GM12878 (cell line): ENCODE measurements around the gene NIN. TPM values are rescaled to one million over a fixed set of nuclear protein-coding genes. Genes with fewer than 3 reads are reported as not detected.

Experiments
- ATAC-seq: fragments of 200-7000 bp; cut with Tn5 transposase; 3 replicates; pipeline ENCODE4 v1.9.1; 2020; ENCODE audit warnings: mild to moderate bottlenecking, moderate library complexity
- BruUV-seq: library from RNA; stranded (reverse); fragments of 400-500 nt; replicated peaks from 2 replicates; lab custom pipeline; 2021; lab: Mats Ljungman, UMichigan
- CTCF ChIA-PET: fragments of 300-600 bp; sonication (Branson Sonifier 250); formaldehyde crosslinking; extraction: SDS; loops from one replicate; lab custom pipeline; 2021; ENCODE audit warnings: inconsistent platforms; lab: Yijun Ruan, JAX
- POLR2A ChIA-PET: fragments of 350-600 bp; formaldehyde crosslinking; extraction: SDS; loops from one replicate; lab custom pipeline; 2021; ENCODE audit warnings: inconsistent platforms; lab: Charles Lee
- RAD21 ChIA-PET: fragments of 300-600 bp; sonication (Branson Sonifier 250); formaldehyde crosslinking; loops from one replicate; lab custom pipeline; 2023; ENCODE audit warnings: antibody characterized with exemption; ENCODE audit not compliant: unreplicated experiment; lab: Charles Lee
- SMC1A ChIA-PET: fragments of 300-600 bp; sonication (Branson Sonifier 250); formaldehyde crosslinking; loops from one replicate; lab custom pipeline; 2023; ENCODE audit not compliant: unreplicated experiment, uncharacterized antibody; lab: Charles Lee
- DNase-seq: peaks from one replicate; pipeline ENCODE4 v3.0.0-alpha.2; 2011; ENCODE audit warnings: low read depth, low spot score
- FAIRE-seq: peaks from 3 replicates; lab custom pipeline; 2011; peaks lifted over from hg19 to GRCh38; lab: Jason Lieb, UNC
- H2AFZ ChIP-seq: 2 replicates; pipeline ENCODE4 v1.6.0; 2011; ENCODE audit warnings: low read depth, low read length, control low read depth; ENCODE audit not compliant: control insufficient read depth
- H3K27ac ChIP-seq: 2 replicates; pipeline ENCODE4 v1.5.1; 2011; ENCODE audit warnings: control low read depth; ENCODE audit not compliant: control insufficient read depth, insufficient read depth
- H3K27me3 ChIP-seq, 2 experiments: replicated peaks in 1 of 2; 2 replicates each; pipeline versions ENCODE4 v1.6.0 to v1.6.1; 2011; ENCODE audit warnings: low read length in 1 of 2; ENCODE audit not compliant: control insufficient read depth in 2 of 2, insufficient read depth in 2 of 2
- H3K36me3 ChIP-seq, 2 experiments: 2 replicates each; pipeline ENCODE4 v1.5.1; 2011; ENCODE audit warnings: low read length in 1 of 2; ENCODE audit not compliant: control insufficient read depth in 2 of 2, insufficient read depth in 2 of 2
- H3K4me1 ChIP-seq: 2 replicates; pipeline ENCODE4 v1.6.1; 2011; ENCODE audit warnings: mild to moderate bottlenecking, low read length, moderate library complexity, mixed read lengths; ENCODE audit not compliant: control insufficient read depth, insufficient read depth
- H3K4me2 ChIP-seq: 2 replicates; pipeline ENCODE4 v1.6.0; 2011; ENCODE audit warnings: control low read depth; ENCODE audit not compliant: control insufficient read depth, insufficient read depth
- H3K4me3 ChIP-seq: fragments of 200-600 bp; sonication (generic); 2 replicates; pipeline ENCODE4 v1.5.1; 2016
- H3K79me2 ChIP-seq: 2 replicates; pipeline ENCODE4 v1.6.0; 2011; ENCODE audit warnings: low read length; ENCODE audit not compliant: control insufficient read depth, insufficient read depth
- H3K9ac ChIP-seq: 2 replicates; pipeline ENCODE4 v1.8.0; 2011; ENCODE audit warnings: low read length, control low read depth, mixed read lengths; ENCODE audit not compliant: control insufficient read depth, insufficient read depth
- H3K9me3 ChIP-seq: replicated peaks from 3 replicates; pipeline ENCODE4 v1.5.1; 2011; ENCODE audit warnings: mild to moderate bottlenecking, low read length; ENCODE audit not compliant: control insufficient read depth, insufficient read depth
- H4K20me1 ChIP-seq: 2 replicates; pipeline ENCODE4 v1.6.0; 2011; ENCODE audit not compliant: control insufficient read depth, insufficient read depth
- BRCA1 ChIP-seq: IDR thresholded peaks from 2 replicates; pipeline ENCODE4 v1.6.1; 2011; ENCODE audit warnings: low read depth, low read length, improper control_type of control experiment
- CBX3 ChIP-seq: fragments of 200-600 bp; sonication (generic); IDR thresholded peaks from 2 replicates; pipeline ENCODE4 v1.6.1; 2016; ENCODE audit warnings: low read depth, borderline replicate concordance
- ESRRA ChIP-seq: IDR thresholded peaks from 2 replicates; pipeline ENCODE4 v1.6.1; 2012; ENCODE audit warnings: mild to moderate bottlenecking, low read length, improper control_type of control experiment
- NFIC ChIP-seq: IDR thresholded peaks from 2 replicates; pipeline ENCODE4 v1.6.1; 2012; ENCODE audit warnings: low read depth, mild to moderate bottlenecking, inconsistent platforms, low read length, moderate library complexity
- RAD21 ChIP-seq: IDR thresholded peaks from 2 replicates; pipeline ENCODE4 v1.6.1; 2011; ENCODE audit warnings: mild to moderate bottlenecking, low read depth, low read length, moderate library complexity; ENCODE audit not compliant: insufficient read depth
- SIN3A ChIP-seq: IDR thresholded peaks from 2 replicates; pipeline ENCODE4 v1.6.1; 2012; ENCODE audit warnings: low read depth, low read length, improper control_type of control experiment
- TAF1 ChIP-seq: IDR thresholded peaks from 2 replicates; pipeline ENCODE4 v1.6.1; 2011; ENCODE audit warnings: mild to moderate bottlenecking, low read depth, low read length, borderline replicate concordance
- YY1 ChIP-seq: IDR thresholded peaks from 2 replicates; pipeline ENCODE4 v1.6.1; 2011; ENCODE audit warnings: low read depth, mild to moderate bottlenecking, low read length
- ZBTB40 ChIP-seq: fragments of 450-650 bp; IDR thresholded peaks from 2 replicates; pipeline ENCODE4 v1.6.1; 2016; ENCODE audit warnings: mild to moderate bottlenecking, moderate library complexity, borderline replicate concordance
- ZNF24 ChIP-seq: fragments of 450-650 bp; IDR thresholded peaks from 2 replicates; pipeline ENCODE4 v1.6.1; 2017; ENCODE audit warnings: antibody characterized with exemption, mild to moderate bottlenecking
- ZNF622 ChIP-seq: fragments of 450-650 bp; IDR thresholded peaks from 2 replicates; pipeline ENCODE4 v1.6.1; 2017; ENCODE audit warnings: mild to moderate bottlenecking, inconsistent platforms
- WGBS: methylation state at CpG from one replicate; pipeline ENCODE4 v1.1.6; 2016; ENCODE audit warnings: low lambda C conversion rate; ENCODE audit not compliant: insufficient replicate concordance, insufficient coverage; ENCODE audit errors: missing lambda C conversion rate; 5-methylcytosine and 5-hydroxymethylcytosine counted together
- in situ Hi-C: fragments of 300-500 bp; cut with MboI; formaldehyde crosslinking; loops from 9 replicates; pipeline ENCODE4 v1.14.3; 2018; ENCODE audit warnings: mixed read lengths
- intact Hi-C: fragments of 100-400 bp; cut with micrococcal nuclease; formaldehyde crosslinking; loops from one replicate; pipeline ENCODE4 v1.14.2; 2022; ENCODE audit not compliant: unreplicated experiment
- polyA plus RNA-seq, 11 experiments: library from polyadenylated mRNA; depleted of rRNA in 4 of 11; unstranded in 6 of 11; stranded (reverse) in 5 of 11; fragments of >200 nt; fragmentation: Nextera tagmentation in 4 of 11; fragmentation: Illumina TruSeq in 1 of 11; extraction: Ambion mirVana in 4 of 11; extraction: Trizol in 1 of 11; gene quantifications; 1 replicate in 1 of 11; 2 replicates in 10 of 11; pipeline versions ENCODE4 v1.2.1 to v1.2.3, GENCODE V29; 2011 to 2016; ENCODE audit warnings: inconsistent platforms in 2 of 11, missing spikeins in 2 of 11, low read depth in 1 of 11
- total RNA-seq, 4 experiments: library from RNA; depleted of rRNA in 3 of 4; stranded (reverse); fragments of >200 nt in 3 of 4; fragmentation: Illumina TruSeq in 1 of 4; extraction: Trizol in 1 of 4; gene quantifications; 2 replicates each; pipeline versions ENCODE4 v1.2.1 to v1.2.3, GENCODE V29; 2013 to 2021

The NIN gene
- total and polyA plus RNA-seq, 10 of the 15 experiments (the other 5 are each of a cell fraction or from before 2014, with no cell fraction given) = 16.2 to 135 (median 70.3) TPM

GRCh38 chr14:50860478-50861086, 29.6 kb upstream of the NIN start (continued):
- no peak for TF ChIP-seq ESRRA
- TF ChIP-seq ZNF24 = no peak
- TF ChIP-seq YY1 = peak; percentile 84
- no peak for TF ChIP-seq NFIC
- no peak for TF ChIP-seq BRCA1
- TF ChIP-seq TAF1 = no peak
- no peak for TF ChIP-seq ZNF622
- TF ChIP-seq RAD21 = peak; percentile 94
- no peak for TF ChIP-seq CBX3

GRCh38 chr14:50859296-50859624, 28.3 kb upstream of the NIN start:
- CTCF ChIA-PET = interaction anchor here (1.0 to 13.4 kb wide), 30 partner anchors 8 to 517 kb away, joined by 3 to 317 read pairs (median 12); partner anchors contain the start of genes ABHD12B and NIN
- Histone ChIP-seq H3K4me3 (peak overlapping the region; percentile 77), H3K79me2 (no peaks in the 10 kb centered on the region), H3K4me2 (peak overlapping the region; percentile 95), H4K20me1 (no peaks in the 10 kb centered on the region), H3K27ac (peak overlapping the region; percentile 60), H3K27me3 (no peaks in the 10 kb centered on the region; a peak in 1 of 4 replicates), H2AFZ (peak overlapping the region; percentile 96), H3K9ac (peak overlapping the region; percentile 51), H3K36me3 (no peaks in the 10 kb centered on the region), H3K9me3 (no peaks in the 10 kb centered on the region), H3K4me1 (peaks cover 9% of the 10 kb centered on the region)
- DNase-seq (no peak), ATAC-seq (no peak; the same call in 2 of the 3 replicates), FAIRE-seq (peak; percentile 56)
- in situ Hi-C loops (loop anchor here (5.0 to 25.0 kb wide), 2 partner anchors 72 to 247 kb away; no protein-coding TSS in a partner anchor), intact Hi-C loops (loop anchor here (1.0 kb wide), 1 partner anchor 24 kb away; no protein-coding TSS in a partner anchor)
- RAD21 ChIA-PET = interaction anchor here (0.7 to 7.0 kb wide), 26 partner anchors 8 to 517 kb away, joined by 3 to 186 read pairs (median 10); partner anchors contain the start of gene NIN
- SMC1A ChIA-PET = interaction anchor here (0.6 to 11.9 kb wide), 26 partner anchors 8 to 1007 kb away, joined by 3 to 233 read pairs (median 14); partner anchors contain the start of gene NIN
- POLR2A ChIA-PET = interaction anchor here (0.7 to 3.5 kb wide), 8 partner anchors 30 to 331 kb away, joined by 3 to 36 read pairs (median 7); partner anchors contain the start of gene NIN
- TF ChIP-seq SIN3A (0 out of 2 replicates have a peak, but pooled peaks have one; percentile 9), ZBTB40 (no peak)
- WGBS = 33% methylated on average over 1 of the region's 1 CpG
- BruUV-seq = no TSS peak
